IMR-90 (cell line): ENCODE data around the gene HOMEZ. TPM values are rescaled to one million over a fixed set of nuclear protein-coding genes. Genes with fewer than 3 reads are reported as not detected.

Source experiments
- ATAC-seq: fragments of 200-7000 bp; cut with Tn5 transposase; 2 replicates; pipeline ENCODE4 v1.9.1; 2020; ENCODE audit warnings: low read depth, mild to moderate bottlenecking, moderate library complexity
- BruUV-seq: library from RNA; stranded (reverse); fragments of 400-500 nt; replicated peaks from 2 replicates; lab custom pipeline; 2021; lab: Mats Ljungman, UMichigan
- CTCF ChIA-PET: fragments of 300-600 bp; formaldehyde crosslinking; extraction: SDS; loops from one replicate; lab custom pipeline; 2021; ENCODE audit warnings: antibody characterized with exemption; lab: Yijun Ruan, JAX
- POLR2A ChIA-PET: fragments of 300-600 bp; sonication (Branson Sonifier 250); formaldehyde crosslinking; loops from one replicate; lab custom pipeline; 2022; ENCODE audit warnings: antibody characterized with exemption; ENCODE audit not compliant: unreplicated experiment; lab: Charles Lee
- DNase-seq: peaks from one replicate; pipeline ENCODE4 v3.0.0; 2013
- H2AFZ ChIP-seq: replicated peaks from 2 replicates; pipeline ENCODE3; 2013; ENCODE audit warnings: low read length, mild to moderate bottlenecking; ENCODE audit not compliant: poor library complexity
- H2AK5ac ChIP-seq: 2 replicates; pipeline ENCODE4 v1.6.1; 2013; ENCODE audit warnings: low read depth, low read length, inconsistent platforms
- H2AK9ac ChIP-seq: replicated peaks from 2 replicates; pipeline ENCODE3; 2013; ENCODE audit warnings: mild to moderate bottlenecking, low read depth, low read length, moderate library complexity; ENCODE audit not compliant: poor library complexity
- H2BK120ac ChIP-seq: 2 replicates; pipeline ENCODE4 v1.6.1; 2013; ENCODE audit warnings: low read depth, low read length, inconsistent platforms
- H2BK15ac ChIP-seq: 3 replicates; pipeline ENCODE4 v1.6.1; 2013; ENCODE audit warnings: low read depth, low read length, inconsistent platforms
- H2BK20ac ChIP-seq: 2 replicates; pipeline ENCODE4 v1.6.1; 2013; ENCODE audit warnings: low read depth, mild to moderate bottlenecking, inconsistent platforms, low read length, moderate library complexity
- H2BK5ac ChIP-seq: 2 replicates; pipeline ENCODE4 v1.6.1; 2013; ENCODE audit warnings: mild to moderate bottlenecking, low read depth, low read length, inconsistent platforms; ENCODE audit not compliant: poor library complexity, severe bottlenecking
- H3K14ac ChIP-seq: replicated peaks from 2 replicates; pipeline ENCODE4 v1.6.1; 2013; ENCODE audit warnings: low read depth, low read length, inconsistent platforms
- H3K18ac ChIP-seq: 2 replicates; pipeline ENCODE4 v1.6.1; 2013; ENCODE audit warnings: low read depth, low read length, control low read depth
- H3K23ac ChIP-seq: 2 replicates; pipeline ENCODE4 v1.6.1; 2013; ENCODE audit warnings: low read depth, low read length, inconsistent platforms
- H3K27ac ChIP-seq: 2 replicates; pipeline ENCODE4 v1.5.1; 2013; ENCODE audit warnings: mild to moderate bottlenecking, control low read depth, low read length; ENCODE audit not compliant: insufficient read depth
- H3K27me3 ChIP-seq: 2 replicates; pipeline ENCODE4 v1.6.1; 2013; ENCODE audit warnings: low read length; ENCODE audit not compliant: control insufficient read depth, insufficient read depth
- H3K36me3 ChIP-seq: 2 replicates; pipeline ENCODE4 v1.6.1; 2013; ENCODE audit warnings: low read length, mixed read lengths; ENCODE audit not compliant: control insufficient read depth, insufficient read depth
- H3K4ac ChIP-seq: 2 replicates; pipeline ENCODE4 v1.6.1; 2013; ENCODE audit warnings: low read depth, low read length, inconsistent platforms
- H3K4me1 ChIP-seq: 2 replicates; pipeline ENCODE4 v1.6.1; 2013; ENCODE audit warnings: low read length, mixed read lengths; ENCODE audit not compliant: control insufficient read depth, insufficient read depth
- H3K4me2 ChIP-seq: 2 replicates; pipeline ENCODE4 v1.6.1; 2013; ENCODE audit warnings: low read depth, mild to moderate bottlenecking, control low read depth, low read length, moderate library complexity
- H3K4me3 ChIP-seq: 2 replicates; pipeline ENCODE4 v1.5.1; 2013; ENCODE audit warnings: low read depth, mild to moderate bottlenecking, control low read depth, low read length, moderate library complexity; ENCODE audit not compliant: insufficient read depth
- H3K56ac ChIP-seq: 2 replicates; pipeline ENCODE4 v1.6.1; 2013; ENCODE audit warnings: low read length, inconsistent platforms; ENCODE audit not compliant: insufficient read depth; ENCODE audit errors: extremely low read depth
- H3K79me1 ChIP-seq, 2 experiments: 2 replicates each; pipeline ENCODE4 v1.6.1; 2013; ENCODE audit warnings: low read length in 2 of 2, inconsistent platforms in 1 of 2, low read depth in 1 of 2
- H3K9ac ChIP-seq: 2 replicates; pipeline ENCODE4 v1.6.1; 2013; ENCODE audit warnings: low read depth, low read length, control low read depth
- H3K9me1 ChIP-seq: 2 replicates; pipeline ENCODE4 v1.6.1; 2013; ENCODE audit warnings: low read length, inconsistent platforms; ENCODE audit not compliant: insufficient read depth
- H3K9me3 ChIP-seq: 2 replicates; pipeline ENCODE4 v1.6.1; 2013; ENCODE audit warnings: low read length; ENCODE audit not compliant: control insufficient read depth, insufficient read depth
- H4K20me1 ChIP-seq: 2 replicates; pipeline ENCODE4 v1.6.1; 2013; ENCODE audit warnings: low read length, inconsistent platforms; ENCODE audit not compliant: insufficient read depth
- H4K5ac ChIP-seq: 2 replicates; pipeline ENCODE4 v1.6.1; 2013; ENCODE audit warnings: mild to moderate bottlenecking, low read depth, low read length, control low read depth
- H4K8ac ChIP-seq, 2 experiments: 2 replicates each; pipeline ENCODE4 v1.6.1; 2013; ENCODE audit warnings: low read depth in 2 of 2, low read length in 2 of 2, control low read depth in 1 of 2, inconsistent platforms in 1 of 2
- H4K91ac ChIP-seq: 2 replicates; pipeline ENCODE4 v1.6.1; 2013; ENCODE audit warnings: low read depth, low read length, inconsistent platforms; ENCODE audit not compliant: insufficient read depth
- BHLHE40 ChIP-seq: fragments of 150-350 bp; IDR thresholded peaks from 2 replicates; pipeline ENCODE4 v1.6.1; 2016; ENCODE audit warnings: mild to moderate bottlenecking, low read depth, low read length
- CEBPB ChIP-seq: IDR thresholded peaks from 2 replicates; pipeline ENCODE4 v1.6.1; 2012; ENCODE audit warnings: low read depth, low read length, improper control_type of control experiment
- CHD1 ChIP-seq: IDR thresholded peaks from 2 replicates; pipeline ENCODE4 v1.6.1; 2012; ENCODE audit warnings: low read depth, low read length, improper control_type of control experiment
- FOS ChIP-seq: fragments of 150-350 bp; IDR thresholded peaks from 2 replicates; pipeline ENCODE4 v1.6.1; 2016; ENCODE audit warnings: low read depth, low read length
- MAFK ChIP-seq: IDR thresholded peaks from 2 replicates; pipeline ENCODE4 v1.6.1; 2012; ENCODE audit warnings: low read depth, low read length, improper control_type of control experiment
- MAZ ChIP-seq: IDR thresholded peaks from 2 replicates; pipeline ENCODE4 v1.6.1; 2012; ENCODE audit warnings: low read depth, mild to moderate bottlenecking, low read length, improper control_type of control experiment, moderate library complexity, borderline replicate concordance
- MXI1 ChIP-seq: IDR thresholded peaks from 2 replicates; pipeline ENCODE4 v1.6.1; 2012; ENCODE audit warnings: low read depth, mild to moderate bottlenecking, low read length, moderate library complexity, borderline replicate concordance
- NFE2L2 ChIP-seq: fragments of 150-350 bp; IDR thresholded peaks from 2 replicates; pipeline ENCODE4 v1.6.1; 2016; ENCODE audit warnings: low read depth, mild to moderate bottlenecking, low read length
- POLR2A ChIP-seq: IDR thresholded peaks from 2 replicates; pipeline ENCODE4 v1.6.1; 2012; ENCODE audit warnings: mild to moderate bottlenecking, low read depth, low read length
- RAD21 ChIP-seq: IDR thresholded peaks from 2 replicates; pipeline ENCODE4 v1.6.1; 2012; ENCODE audit warnings: low read length, improper control_type of control experiment
- RCOR1 ChIP-seq: IDR thresholded peaks from 2 replicates; pipeline ENCODE4 v1.6.1; 2012; ENCODE audit warnings: mild to moderate bottlenecking, low read length, improper control_type of control experiment; ENCODE audit not compliant: insufficient replicate concordance
- RFX5 ChIP-seq: IDR thresholded peaks from 2 replicates; pipeline ENCODE4 v1.8.0; 2012; ENCODE audit warnings: low read depth, mild to moderate bottlenecking, low read length, moderate library complexity
- SMC3 ChIP-seq: fragments of 150-350 bp; IDR thresholded peaks from 2 replicates; pipeline ENCODE4 v1.6.1; 2016; ENCODE audit warnings: low read depth, mild to moderate bottlenecking, antibody characterized with exemption, low read length, moderate library complexity
- WGBS, 2 experiments: methylation state at CpG; one replicate each; pipeline versions ENCODE4 v1.1.5 to v1.1.7; 2013; ENCODE audit warnings: missing lambda C conversion rate in 2 of 2; ENCODE audit not compliant: insufficient read length in 1 of 2; ENCODE audit errors: extremely low coverage in 2 of 2; 5-methylcytosine and 5-hydroxymethylcytosine counted together
- dilution Hi-C: fragments of 300-500 bp; cut with HindIII; formaldehyde crosslinking; loops from one replicate; pipeline ENCODE4 v1.14.3; 2018; ENCODE audit warnings: low sequenced_read_pairs; ENCODE audit not compliant: unreplicated experiment
- in situ Hi-C: fragments of 300-500 bp; cut with MboI; formaldehyde crosslinking; loops from 3 replicates; pipeline ENCODE4 v1.14.3; 2019; ENCODE audit warnings: low sequenced_read_pairs, inconsistent platforms, mixed read lengths
- intact Hi-C: fragments of 100-400 bp; cut with micrococcal nuclease; formaldehyde crosslinking; loops from 2 replicates; pipeline ENCODE4 v1.10.0; 2022
- polyA plus RNA-seq, 3 experiments: library from polyadenylated mRNA; depleted of rRNA; stranded (reverse); fragments of >200 nt; gene quantifications; 2 replicates each; pipeline ENCODE4 v1.2.3, GENCODE V29; 2012; ENCODE audit warnings: low replicate concordance in 1 of 3
- total RNA-seq: library from RNA; depleted of rRNA; stranded (reverse); fragments of >200 nt; gene quantifications from 2 replicates; pipeline ENCODE4 v1.2.3, GENCODE V29; 2012
- TF ChIP-seq, protein P1 (sequence below): fragments of 150-350 bp; IDR thresholded peaks from 2 replicates; pipeline ENCODE4 v1.6.1; 2016; ENCODE audit warnings: low read depth, mild to moderate bottlenecking, low read length, moderate library complexity, borderline replicate concordance
- TF ChIP-seq, protein P2 (sequence below): fragments of 150-350 bp; IDR thresholded peaks from 2 replicates; pipeline ENCODE4 v1.6.1; 2017; ENCODE audit warnings: mild to moderate bottlenecking, antibody characterized with exemption, low read length, low read depth
- TF ChIP-seq, protein P3 (sequence below): conservative IDR thresholded peaks from 2 replicates; pipeline ENCODE4 v1.5.1; 2012; ENCODE audit warnings: mild to moderate bottlenecking, low read depth, low read length, improper control_type of control experiment

Gene HOMEZ
- total and polyA plus RNA-seq, 2 of the 4 experiments (the other 2 are of a cell fraction), result 7.7 to 9.7 TPM

GRCh38 chr14:23242076-23242475 is 43.9 kb downstream of the HOMEZ start:
- H3K9me3 ChIP-seq, result no peaks in the 10 kb centered on the region
- CTCF ChIA-PET, result interaction anchor here (0.6 kb wide), 1 partner anchor 84 kb away, joined by 3 read pairs; no protein-coding TSS in a partner anchor

More at GRCh38 chr14:23242076-23242475, 43.9 kb downstream of the HOMEZ start:
- Histone ChIP-seq H3K14ac (no peak overlapping the region), H2AFZ (no peak overlapping the region), H4K91ac (no peak overlapping the region), H3K27ac (no peak overlapping the region), H4K5ac (no peak overlapping the region), H2BK120ac (no peak overlapping the region), H2BK20ac (no peak overlapping the region), H4K8ac (no peak overlapping the region), H2AK9ac (no peak overlapping the region), H3K4me3 (no peak overlapping the region), H3K18ac (no peak overlapping the region), H3K27me3 (peaks cover 3% of the 10 kb centered on the region; the same call in 1 of the 2 replicates), H3K79me1 (no peaks in the 10 kb centered on the region), H2BK15ac (no peak overlapping the region), H3K4me1 (no peaks in the 10 kb centered on the region; the same call in 1 of the 2 replicates), H2AK5ac (no peak overlapping the region), H3K56ac (no peak overlapping the region), H2BK5ac (no peak overlapping the region), H3K9ac (no peak overlapping the region), H3K36me3 (no peaks in the 10 kb centered on the region), H3K4me2 (no peak overlapping the region), H3K23ac (no peak overlapping the region), H3K9me1 (no peaks in the 10 kb centered on the region), H3K4ac (no peak overlapping the region), H4K20me1 (no peaks in the 10 kb centered on the region)
- WGBS, 2 experiments, result no CpG with 5 or more reads among the region's 3 CpGs
- DNase-seq (no peak), ATAC-seq (no peak)
- intact Hi-C loops (no loop called here), in situ Hi-C loops (no loop called here), dilution Hi-C loops (no loop called here)
- no TSS peak for BruUV-seq
- POLR2A ChIA-PET, result interaction anchor here (0.6 kb wide), 1 partner anchor 124 kb away, joined by 4 read pairs; no protein-coding TSS in a partner anchor
- TF ChIP-seq, protein P1, sequence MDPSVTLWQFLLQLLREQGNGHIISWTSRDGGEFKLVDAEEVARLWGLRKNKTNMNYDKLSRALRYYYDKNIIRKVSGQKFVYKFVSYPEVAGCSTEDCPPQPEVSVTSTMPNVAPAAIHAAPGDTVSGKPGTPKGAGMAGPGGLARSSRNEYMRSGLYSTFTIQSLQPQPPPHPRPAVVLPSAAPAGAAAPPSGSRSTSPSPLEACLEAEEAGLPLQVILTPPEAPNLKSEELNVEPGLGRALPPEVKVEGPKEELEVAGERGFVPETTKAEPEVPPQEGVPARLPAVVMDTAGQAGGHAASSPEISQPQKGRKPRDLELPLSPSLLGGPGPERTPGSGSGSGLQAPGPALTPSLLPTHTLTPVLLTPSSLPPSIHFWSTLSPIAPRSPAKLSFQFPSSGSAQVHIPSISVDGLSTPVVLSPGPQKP, result no peak
- TF ChIP-seq FOS (no peak), RAD21 (no peak), MXI1 (no peak), CEBPB (no peak), RFX5 (no peak), MAZ (no peak), MAFK (no peak), SMC3 (no peak), NFE2L2 (no peak), RCOR1 (no peak), CHD1 (no peak), BHLHE40 (no peak), POLR2A (no peak)
- TF ChIP-seq, protein P2, sequence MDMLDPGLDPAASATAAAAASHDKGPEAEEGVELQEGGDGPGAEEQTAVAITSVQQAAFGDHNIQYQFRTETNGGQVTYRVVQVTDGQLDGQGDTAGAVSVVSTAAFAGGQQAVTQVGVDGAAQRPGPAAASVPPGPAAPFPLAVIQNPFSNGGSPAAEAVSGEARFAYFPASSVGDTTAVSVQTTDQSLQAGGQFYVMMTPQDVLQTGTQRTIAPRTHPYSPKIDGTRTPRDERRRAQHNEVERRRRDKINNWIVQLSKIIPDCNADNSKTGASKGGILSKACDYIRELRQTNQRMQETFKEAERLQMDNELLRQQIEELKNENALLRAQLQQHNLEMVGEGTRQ, result no peak
- TF ChIP-seq, protein P3, sequence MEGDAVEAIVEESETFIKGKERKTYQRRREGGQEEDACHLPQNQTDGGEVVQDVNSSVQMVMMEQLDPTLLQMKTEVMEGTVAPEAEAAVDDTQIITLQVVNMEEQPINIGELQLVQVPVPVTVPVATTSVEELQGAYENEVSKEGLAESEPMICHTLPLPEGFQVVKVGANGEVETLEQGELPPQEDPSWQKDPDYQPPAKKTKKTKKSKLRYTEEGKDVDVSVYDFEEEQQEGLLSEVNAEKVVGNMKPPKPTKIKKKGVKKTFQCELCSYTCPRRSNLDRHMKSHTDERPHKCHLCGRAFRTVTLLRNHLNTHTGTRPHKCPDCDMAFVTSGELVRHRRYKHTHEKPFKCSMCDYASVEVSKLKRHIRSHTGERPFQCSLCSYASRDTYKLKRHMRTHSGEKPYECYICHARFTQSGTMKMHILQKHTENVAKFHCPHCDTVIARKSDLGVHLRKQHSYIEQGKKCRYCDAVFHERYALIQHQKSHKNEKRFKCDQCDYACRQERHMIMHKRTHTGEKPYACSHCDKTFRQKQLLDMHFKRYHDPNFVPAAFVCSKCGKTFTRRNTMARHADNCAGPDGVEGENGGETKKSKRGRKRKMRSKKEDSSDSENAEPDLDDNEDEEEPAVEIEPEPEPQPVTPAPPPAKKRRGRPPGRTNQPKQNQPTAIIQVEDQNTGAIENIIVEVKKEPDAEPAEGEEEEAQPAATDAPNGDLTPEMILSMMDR, result no peak
